HepG2 (cell line): Measurements from ENCODE around the gene CCDC73. TPM values are rescaled to one million over a fixed set of nuclear protein-coding genes. Genes with fewer than 3 reads are reported as not detected.

Experiments
- FOXM1 ChIP-seq: sonication (generic); formaldehyde crosslinking; IDR thresholded peaks from 2 replicates; pipeline ENCODE4 v1.5.0; 2020; ENCODE audit warnings: missing genetic modification reagents
- FUBP1 ChIP-seq: sonication (generic); formaldehyde crosslinking; IDR thresholded peaks from 2 replicates; pipeline ENCODE4 v1.5.1; 2020; ENCODE audit warnings: missing genetic modification reagents, mild to moderate bottlenecking, borderline replicate concordance
- NRL ChIP-seq: sonication (generic); formaldehyde crosslinking; IDR thresholded peaks from 2 replicates; pipeline ENCODE4 v1.5.0; 2020; ENCODE audit warnings: missing genetic modification reagents, mild to moderate bottlenecking, moderate library complexity, borderline replicate concordance
- PCBP1 ChIP-seq: fragments of 200-400 bp; formaldehyde crosslinking; IDR thresholded peaks from 2 replicates; pipeline ENCODE4 v1.6.1; 2017; ENCODE audit warnings: mild to moderate bottlenecking, low read depth, low read length, borderline replicate concordance
- POGK ChIP-seq: sonication (generic); formaldehyde crosslinking; conservative IDR thresholded peaks from 2 replicates; pipeline ENCODE4 v1.8.0; 2022; ENCODE audit warnings: mild to moderate bottlenecking, moderate library complexity, missing genetic modification reagents
- POLR2A ChIP-seq, 2 experiments: IDR thresholded peaks; 2 replicates each; pipeline ENCODE4 v1.6.1; 2011; ENCODE audit warnings: low read depth in 2 of 2, low read length in 2 of 2, mild to moderate bottlenecking in 1 of 2, moderate library complexity in 1 of 2; ENCODE audit not compliant: insufficient read depth in 1 of 2
- RARG ChIP-seq: sonication (generic); formaldehyde crosslinking; IDR thresholded peaks from 2 replicates; pipeline ENCODE4 v1.4.0; 2020; ENCODE audit warnings: low read depth, mild to moderate bottlenecking, missing genetic modification reagents
- RNF219 ChIP-seq: sonication (generic); formaldehyde crosslinking; IDR thresholded peaks from 2 replicates; pipeline ENCODE4 v1.5.0; 2020; ENCODE audit warnings: mild to moderate bottlenecking, missing genetic modification reagents
- SYNCRIP ChIP-seq: fragments of 200-400 bp; formaldehyde crosslinking; IDR thresholded peaks from 2 replicates; pipeline ENCODE4 v1.6.1; 2018; ENCODE audit warnings: mild to moderate bottlenecking, low read depth, low read length; ENCODE audit not compliant: insufficient read depth
- TCF7L2 ChIP-seq: IDR thresholded peaks from 2 replicates; pipeline ENCODE4 v1.6.1; 2011; ENCODE audit warnings: mild to moderate bottlenecking, low read depth, low read length, moderate library complexity
- ZIK1 ChIP-seq: sonication (generic); formaldehyde crosslinking; IDR thresholded peaks from 2 replicates; pipeline ENCODE4 v1.5.0; 2020; ENCODE audit warnings: mild to moderate bottlenecking, low read depth, missing genetic modification reagents, borderline replicate concordance
- ZNF33B ChIP-seq: sonication (generic); formaldehyde crosslinking; IDR thresholded peaks from 2 replicates; pipeline ENCODE4 v1.5.1; 2020; ENCODE audit warnings: mild to moderate bottlenecking, missing genetic modification reagents
- ZNF543 ChIP-seq: sonication (generic); formaldehyde crosslinking; IDR thresholded peaks from 2 replicates; pipeline ENCODE4 v1.4.0; 2020; ENCODE audit warnings: mild to moderate bottlenecking, missing genetic modification reagents
- ZNF562 ChIP-seq: sonication (generic); formaldehyde crosslinking; IDR thresholded peaks from 2 replicates; pipeline ENCODE4 v1.8.0; 2022; ENCODE audit warnings: missing genetic modification reagents, borderline replicate concordance
- ZNF639 ChIP-seq: conservative IDR thresholded peaks from 2 replicates; pipeline ENCODE4 v1.6.1; 2018; ENCODE audit warnings: missing genetic modification reagents
- ZNF800 ChIP-seq: sonication (generic); formaldehyde crosslinking; IDR thresholded peaks from 2 replicates; pipeline ENCODE4 v1.4.0; 2020; ENCODE audit warnings: missing genetic modification reagents
- ZNF816 ChIP-seq: sonication (generic); formaldehyde crosslinking; IDR thresholded peaks from 2 replicates; pipeline ENCODE4 v1.8.0; 2022; ENCODE audit warnings: missing genetic modification reagents, mild to moderate bottlenecking, borderline replicate concordance
- ZNF850 ChIP-seq: sonication (generic); formaldehyde crosslinking; conservative IDR thresholded peaks from 2 replicates; pipeline ENCODE4 v1.9.0; 2021; ENCODE audit warnings: mild to moderate bottlenecking, missing genetic modification reagents
- ZNF879 ChIP-seq: sonication (generic); formaldehyde crosslinking; IDR thresholded peaks from 2 replicates; pipeline ENCODE4 v1.8.1; 2023; ENCODE audit warnings: missing genetic modification reagents
- ZSCAN20 ChIP-seq: sonication (generic); formaldehyde crosslinking; IDR thresholded peaks from 2 replicates; pipeline ENCODE4 v1.4.0; 2020; ENCODE audit warnings: missing genetic modification reagents, mild to moderate bottlenecking, borderline replicate concordance
- polyA plus RNA-seq, 8 experiments: library from polyadenylated mRNA; depleted of rRNA in 3 of 8; stranded (reverse) in 7 of 8; unstranded in 1 of 8; fragments of >200 nt; fragmentation: Illumina TruSeq in 4 of 8; extraction: Trizol in 4 of 8; gene quantifications; 2 replicates each; pipeline versions ENCODE4 v1.2.1 to v1.2.3, GENCODE V29; 2011 to 2016; ENCODE audit warnings: low read depth in 4 of 8, missing spikeins in 1 of 8, mixed read lengths in 1 of 8; ENCODE audit not compliant: insufficient read depth in 1 of 8
- total RNA-seq, 5 experiments: library from RNA; depleted of rRNA; stranded (reverse); fragments of >200 nt; fragmentation: Illumina TruSeq; extraction: Trizol; gene quantifications; 2 replicates each; pipeline ENCODE4 v1.2.3, GENCODE V29; 2016; ENCODE audit warnings: low read depth in 1 of 5

Gene CCDC73
- total and polyA plus RNA-seq, 2 of the 13 experiments (the other 11 are each of a cell fraction or from before 2014, with no cell fraction given) = 0.01 to 0.11 TPM

- TF ChIP-seq FUBP1 (CRISPR knock-in tag) (no peak), NRL (CRISPR knock-in tag) (peak; percentile 94), ZNF816 (CRISPR knock-in tag) (no peak), RARG (CRISPR knock-in tag) (no peak), ZSCAN20 (CRISPR knock-in tag) (peak; percentile 80; the same call in 1 of the 2 replicates), FOXM1 (CRISPR knock-in tag) (no peak), ZNF562 (CRISPR knock-in tag) (no peak), ZNF800 (CRISPR knock-in tag) (peak; percentile 84), ZNF639 (CRISPR knock-in tag) (no peak), ZNF33B (CRISPR knock-in tag) (no peak), PCBP1 (peak; percentile 90; the same call in 1 of the 2 replicates), SYNCRIP (no peak), RNF219 (CRISPR knock-in tag) (no peak), ZIK1 (CRISPR knock-in tag) (no peak), ZNF879 (CRISPR knock-in tag) (no peak), POLR2A (IDR thresholded peaks at IDR 0.05; ENCODE audit: insufficient read depth in 1 of 2, low read depth in 2 of 2, low read length in 2 of 2) (peak; percentile 83 to 85), ZNF543 (CRISPR knock-in tag) (no peak), TCF7L2 (no peak), ZNF850 (CRISPR knock-in tag) (no peak), POGK (CRISPR knock-in tag) (peak; percentile 94)
Observed at GRCh38 chr11:32583459-32584271, 210.8 kb downstream of the CCDC73 start, which contains the start of gene EIF3M (continued).
